HEK293T (cell line): ENCODE data around the gene SULT2B1.
"Not testable (repeated sequence)": the region's sequence is repeated elsewhere in the genome, so short reads cannot be mapped to it uniquely, and the experiment has no call there.

Experiments
- CTCF ChIA-PET: fragments of 350-600 bp; formaldehyde crosslinking; extraction: SDS; loops from one replicate; lab custom pipeline; 2021; ENCODE audit warnings: antibody characterized with exemption, inconsistent platforms; lab: Yijun Ruan, JAX
- POLR2A ChIA-PET: fragments of 350-600 bp; formaldehyde crosslinking; extraction: SDS; loops from one replicate; lab custom pipeline; 2020; ENCODE audit warnings: antibody characterized with exemption, inconsistent platforms; lab: Yijun Ruan, JAX
- DNase-seq: peaks from one replicate; pipeline ENCODE4 v3.0.0; 2012; ENCODE audit warnings: mixed read lengths; ENCODE audit errors: extremely low spot score
- ARNT ChIP-seq: fragments of 450-650 bp; IDR thresholded peaks from 2 replicates; pipeline ENCODE4 v1.6.1; 2017; ENCODE audit warnings: mild to moderate bottlenecking
- BHLHE40 ChIP-seq: fragments of 450-650 bp; IDR thresholded peaks from 2 replicates; pipeline ENCODE4 v1.6.1; 2016; ENCODE audit warnings: mild to moderate bottlenecking, moderate library complexity, borderline replicate concordance
- CTBP1 ChIP-seq: fragments of 450-650 bp; IDR thresholded peaks from 2 replicates; pipeline ENCODE4 v1.6.1; 2016; ENCODE audit warnings: borderline replicate concordance
- ELF4 ChIP-seq: fragments of 450-650 bp; IDR thresholded peaks from 2 replicates; pipeline ENCODE4 v1.6.1; 2017; ENCODE audit warnings: antibody characterized with exemption
- FOXA1 ChIP-seq: fragments of 450-650 bp; IDR thresholded peaks from 2 replicates; pipeline ENCODE4 v1.6.1; 2016; ENCODE audit warnings: mild to moderate bottlenecking
- FOXK2 ChIP-seq: fragments of 450-650 bp; IDR thresholded peaks from 2 replicates; pipeline ENCODE4 v1.6.1; 2016; ENCODE audit warnings: mild to moderate bottlenecking
- FOXM1 ChIP-seq: fragments of 450-650 bp; IDR thresholded peaks from 2 replicates; pipeline ENCODE4 v1.6.1; 2017; ENCODE audit warnings: mild to moderate bottlenecking, borderline replicate concordance
- HDGF ChIP-seq: fragments of 450-650 bp; IDR thresholded peaks from 2 replicates; pipeline ENCODE4 v1.6.1; 2017; ENCODE audit warnings: antibody characterized with exemption, borderline replicate concordance
- L3MBTL2 ChIP-seq: fragments of 450-650 bp; conservative IDR thresholded peaks from 2 replicates; pipeline ENCODE4 v1.6.1; 2016; ENCODE audit warnings: mild to moderate bottlenecking
- LEF1 ChIP-seq: fragments of 450-650 bp; IDR thresholded peaks from 2 replicates; pipeline ENCODE4 v1.6.1; 2017; ENCODE audit warnings: mild to moderate bottlenecking, borderline replicate concordance
- NFRKB ChIP-seq: fragments of 450-650 bp; IDR thresholded peaks from 2 replicates; pipeline ENCODE4 v1.6.1; 2016; ENCODE audit warnings: mild to moderate bottlenecking, moderate library complexity
- SP1 ChIP-seq: fragments of 450-650 bp; IDR thresholded peaks from 2 replicates; pipeline ENCODE4 v1.6.1; 2017
- SUZ12 ChIP-seq: fragments of 450-650 bp; IDR thresholded peaks from 2 replicates; pipeline ENCODE4 v1.6.1; 2016; ENCODE audit warnings: mild to moderate bottlenecking
- TARDBP ChIP-seq: fragments of 450-650 bp; IDR thresholded peaks from 2 replicates; pipeline ENCODE4 v1.6.1; 2016
- ZNF384 ChIP-seq: fragments of 450-650 bp; IDR thresholded peaks from 2 replicates; pipeline ENCODE4 v1.6.1; 2016
- TF ChIP-seq, protein P1 (sequence below): fragments of 450-650 bp; IDR thresholded peaks from 2 replicates; pipeline ENCODE4 v1.6.1; 2016

The SULT2B1 gene

DNA sequence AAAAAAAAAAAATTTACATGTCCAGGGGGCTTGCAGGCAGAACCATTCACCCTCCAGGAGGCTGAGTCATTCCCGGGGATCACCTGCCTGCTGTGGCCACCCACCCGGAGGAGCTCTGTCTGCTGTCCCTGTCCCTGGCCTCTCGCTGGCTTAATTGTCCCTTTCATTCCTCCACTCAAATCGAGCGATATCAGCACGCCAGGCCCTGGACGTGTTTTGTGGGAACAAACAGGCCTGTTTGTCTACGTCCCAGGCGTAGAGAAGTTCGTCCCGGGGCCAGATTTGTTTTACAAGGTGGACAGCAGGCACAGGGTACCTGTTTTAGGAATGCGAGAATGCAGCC is 21.2 kb downstream of the SULT2B1 start:
- CTCF ChIA-PET, result interaction anchor here (0.5 to 2.0 kb wide), 2 partner anchors 11 to 369 kb away, joined by 4 to 9 read pairs; no protein-coding TSS in a partner anchor
- TF ChIP-seq CTBP1, result no peak
- DNase-seq, result no peak
- POLR2A ChIA-PET, result interaction anchor here (1.0 to 3.0 kb wide), 5 partner anchors 10 to 80 kb away, joined by 3 to 15 read pairs (median 4); no protein-coding TSS in a partner anchor

- ChIA-PET CTCF (no interaction called here), POLR2A (no interaction called here)
- no peak for TF ChIP-seq ZNF384
- TF ChIP-seq LEF1, result no peak
- TF ChIP-seq FOXK2, result no peak
- no peak for TF ChIP-seq TARDBP
- TF ChIP-seq FOXM1, result no peak
- TF ChIP-seq BHLHE40, result no peak
- TF ChIP-seq SP1, result no peak
- no peak for TF ChIP-seq ELF4
- TF ChIP-seq SUZ12, result no peak
- TF ChIP-seq L3MBTL2, result no peak
- TF ChIP-seq HDGF, result no peak
- no peak for TF ChIP-seq NFRKB
- TF ChIP-seq CTBP1, result no peak
- TF ChIP-seq, protein P1, sequence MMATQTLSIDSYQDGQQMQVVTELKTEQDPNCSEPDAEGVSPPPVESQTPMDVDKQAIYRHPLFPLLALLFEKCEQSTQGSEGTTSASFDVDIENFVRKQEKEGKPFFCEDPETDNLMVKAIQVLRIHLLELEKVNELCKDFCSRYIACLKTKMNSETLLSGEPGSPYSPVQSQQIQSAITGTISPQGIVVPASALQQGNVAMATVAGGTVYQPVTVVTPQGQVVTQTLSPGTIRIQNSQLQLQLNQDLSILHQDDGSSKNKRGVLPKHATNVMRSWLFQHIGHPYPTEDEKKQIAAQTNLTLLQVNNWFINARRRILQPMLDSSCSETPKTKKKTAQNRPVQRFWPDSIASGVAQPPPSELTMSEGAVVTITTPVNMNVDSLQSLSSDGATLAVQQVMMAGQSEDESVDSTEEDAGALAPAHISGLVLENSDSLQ, result no peak
- no peak for TF ChIP-seq FOXA1
- TF ChIP-seq ARNT, result no peak
- no peak for DNase-seq
Observed at GRCh38 chr19:48575931-48576622, 24.1 kb downstream of the SULT2B1 start.

DNA sequence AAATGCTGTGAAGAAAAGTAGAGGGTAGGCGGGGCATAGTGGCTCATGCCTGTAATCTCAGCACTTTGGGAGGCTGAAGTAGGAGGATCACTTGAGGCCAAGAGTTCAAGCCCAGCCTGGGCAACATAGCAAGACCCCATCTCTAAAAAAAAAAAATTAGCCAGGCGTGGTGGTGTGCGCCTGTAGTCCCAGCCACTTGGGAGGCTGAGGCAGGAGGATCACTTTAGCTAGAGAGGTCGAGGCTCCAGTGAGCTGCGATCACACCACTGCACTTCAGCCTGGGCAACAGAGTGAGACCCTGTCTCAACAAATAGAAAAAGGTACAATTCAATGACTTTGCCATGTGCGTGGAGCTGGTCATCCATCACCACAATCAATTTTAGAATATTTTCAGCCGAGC is 25.9 kb downstream of the SULT2B1 start:
- POLR2A ChIA-PET, DNase-seq, CTCF ChIA-PET: not testable (repeated sequence)

DNA sequence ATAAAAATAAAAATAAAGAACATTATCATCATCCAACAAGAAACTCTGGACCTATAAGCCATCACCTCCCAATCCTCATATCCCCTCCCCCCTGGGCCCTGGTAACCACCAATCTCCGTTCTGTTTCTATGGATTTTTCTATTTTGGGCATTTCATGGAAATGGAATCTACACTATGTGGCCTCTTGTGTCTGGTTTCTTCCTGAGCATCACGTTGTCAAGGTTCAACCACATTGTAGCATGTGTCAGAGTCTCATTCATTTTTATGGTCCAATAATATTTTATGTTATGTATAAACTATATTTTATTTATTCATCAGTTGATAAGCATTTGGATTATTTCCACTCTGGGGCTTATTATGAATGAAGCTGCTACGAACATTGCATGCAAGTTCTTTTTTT is 26.9 kb downstream of the SULT2B1 start:
- TF ChIP-seq BHLHE40 (no peak), LEF1 (no peak), CTBP1 (no peak), FOXK2 (no peak), FOXM1 (no peak), ZNF384 (no peak), NFRKB (no peak), ARNT (no peak), SP1 (no peak), FOXA1 (no peak)
- TF ChIP-seq, protein P1, result no peak
- no peak for DNase-seq
- CTCF ChIA-PET, result no interaction called here
- POLR2A ChIA-PET, result no interaction called here

GRCh38 chr19:48582168-48582567 is 30.2 kb downstream of the SULT2B1 start:
- ChIA-PET POLR2A (no interaction called here), CTCF (no interaction called here)
- no peak for DNase-seq
- TF ChIP-seq BHLHE40 (no peak), FOXM1 (no peak), FOXA1 (no peak)

- DNase-seq, result no peak
- CTCF ChIA-PET, result interaction anchor here (0.9 to 4.0 kb wide), 2 partner anchors 80 to 98 kb away, joined by 3 to 52 read pairs; no protein-coding TSS in a partner anchor
- TF ChIP-seq FOXM1 (no peak), FOXA1 (no peak), HDGF (no peak), FOXK2 (no peak), SUZ12 (no peak), ELF4 (no peak), NFRKB (no peak), BHLHE40 (no peak), SP1 (no peak), TARDBP (no peak), ZNF384 (no peak), ARNT (no peak), L3MBTL2 (no peak), LEF1 (no peak), CTBP1 (no peak)
- TF ChIP-seq, protein P1, result no peak
- POLR2A ChIA-PET, result interaction anchor here (1.3 to 1.4 kb wide), 2 partner anchors 73 to 196 kb away, joined by 3 read pairs; partner anchors contain the start of gene KDELR1
Observed at GRCh38 chr19:48587387-48587786, 35.4 kb downstream of the SULT2B1 start.
